ENCODE results near the gene FMN2.

- TF ChIP-seq POLR2A (IDR thresholded peaks at IDR 0.05; ENCODE audit: low read depth, low read length) (no peak), PAX5 (IDR thresholded peaks at IDR 0.05; ENCODE audit: insufficient read depth, low read length, severe bottlenecking) (no peak), TAF1 (IDR thresholded peaks at IDR 0.05; ENCODE audit: low read depth, low read length) (no peak)
Observed at GRCh38 chr1:240475832-240476231, 384.1 kb downstream of the FMN2 start.

Data from GM12891 (cell line).